ENCODE measurements around the gene CLK1. TPM values are rescaled to one million over a fixed set of nuclear protein-coding genes. Genes with fewer than 3 reads are reported as not detected.
A peak's percentile ranks its signal among the peaks of the same experiment; 100 is the strongest.

CLK1 gene
- total RNA-seq: 184 TPM

GRCh38 chr2:200864176-200865034 lies at the start of gene CLK1:
CLK1 (minus strand) TSS chr2:200864658; CDS start chr2:200861862, 2,796 bp downstream.
- Histone ChIP-seq H3K9me3 (no peaks in the 10 kb centered on the region), H3K4me3 (peak within 1 kb of the TSS; percentile 60 to 100), H3K27me3 (no peaks in the 10 kb centered on the region), H3K36me3 (peaks cover 0 to 9% of the 10 kb centered on the region in 2 donors), H3K27ac (peak within 1 kb of the TSS; percentile 100), H3K4me1 (peaks cover 55% of the 10 kb centered on the region)
- DNase-seq (ENCODE audit: extremely low spot score in 2 of 2): peak in 1 of 2 donors; percentile 98
- TF ChIP-seq POLR2AphosphoS5 (IDR thresholded peaks at IDR 0.05; ENCODE audit: insufficient read depth in 1 of 2, low read depth in 1 of 2): peak; percentile 98 to 100
- TF ChIP-seq POLR2A (IDR thresholded peaks at IDR 0.05): peak; percentile 94 to 99
- TF ChIP-seq CTCF (IDR thresholded peaks at IDR 0.05): peak in 1 of 3 experiments; percentile 16
- intact Hi-C loops (cut with DNase I): loop anchor here (5.0 kb wide), 1 partner anchor 52 kb away; the partner anchor contains the start of gene BZW1

GRCh38 chr2:200913654-200914053 lies 49.2 kb upstream of the CLK1 start:
- Histone ChIP-seq H3K27ac (no peak overlapping the region), H3K9me3 (no peaks in the 10 kb centered on the region), H3K27me3 (no peaks in the 10 kb centered on the region), H3K36me3 (peaks cover 0 to 50% of the 10 kb centered on the region in 2 donors), H3K4me3 (no peak overlapping the region), H3K4me1 (no peaks in the 10 kb centered on the region)
- no peak for TF ChIP-seq POLR2A (IDR thresholded peaks at IDR 0.05)
- no peak for TF ChIP-seq POLR2AphosphoS5 (IDR thresholded peaks at IDR 0.05; ENCODE audit: insufficient read depth in 1 of 2, low read depth in 1 of 2)
- no peak for TF ChIP-seq CTCF (IDR thresholded peaks at IDR 0.05)
- no peak for DNase-seq (ENCODE audit: extremely low spot score in 2 of 2)
- intact Hi-C loops (cut with DNase I): no loop called here

- intact Hi-C loops (cut with DNase I): loop anchor here (10.0 kb wide), 1 partner anchor 265 kb away; no protein-coding TSS in a partner anchor
- no peaks in the 10 kb centered on the region for H3K4me1 ChIP-seq
- peaks cover 0 to 48% of the 10 kb centered on the region in 2 donors for H3K36me3 ChIP-seq
- TF ChIP-seq POLR2A (IDR thresholded peaks at IDR 0.05) (no peak), CTCF (IDR thresholded peaks at IDR 0.05) (no peak), POLR2AphosphoS5 (IDR thresholded peaks at IDR 0.05; ENCODE audit: insufficient read depth in 1 of 2, low read depth in 1 of 2) (no peak)
- DNase-seq (ENCODE audit: extremely low spot score in 2 of 2): no peak
- H3K27ac ChIP-seq: no peak overlapping the region
- H3K4me3 ChIP-seq: no peak overlapping the region
- no peaks in the 10 kb centered on the region for H3K27me3 ChIP-seq
- H3K9me3 ChIP-seq: no peaks in the 10 kb centered on the region
Measured at GRCh38 chr2:200909958-200910357, 45.5 kb upstream of the CLK1 start.

GRCh38 chr2:200905618-200906296 lies 41.3 kb upstream of the CLK1 start:
- peaks cover 0 to 41% of the 10 kb centered on the region in 2 donors for H3K36me3 ChIP-seq

More at GRCh38 chr2:200905618-200906296, 41.3 kb upstream of the CLK1 start:
- Histone ChIP-seq H3K4me1 (no peaks in the 10 kb centered on the region), H3K4me3 (no peak overlapping the region), H3K9me3 (no peaks in the 10 kb centered on the region), H3K27ac (no peak overlapping the region), H3K27me3 (no peaks in the 10 kb centered on the region)
- intact Hi-C loops (cut with DNase I): loop anchor here (10.0 kb wide), 1 partner anchor 269 kb away; no protein-coding TSS in a partner anchor
- peak in 1 of 2 donors; percentile 19 for TF ChIP-seq POLR2AphosphoS5 (IDR thresholded peaks at IDR 0.05; ENCODE audit: insufficient read depth in 1 of 2, low read depth in 1 of 2)
- peak; percentile 13 to 48 (median 23) for TF ChIP-seq CTCF (IDR thresholded peaks at IDR 0.05)
- TF ChIP-seq POLR2A (IDR thresholded peaks at IDR 0.05): no peak
- no peak for DNase-seq (ENCODE audit: extremely low spot score in 2 of 2)
